PC-3 (cell line): ENCODE results near the gene HTN1.

Source experiments
- EZH2 ChIP-seq: fragments of 300-600 bp; sonication (generic); IDR thresholded peaks from one replicate; pipeline ENCODE4 v1.6.1; 2017; ENCODE audit warnings: antibody characterized with exemption, mild to moderate bottlenecking, low read length; ENCODE audit not compliant: unreplicated experiment
- EZH2phosphoT487 ChIP-seq: fragments of 300-600 bp; sonication (generic); IDR thresholded peaks from 2 replicates; pipeline ENCODE4 v1.6.1; 2018; ENCODE audit warnings: mild to moderate bottlenecking, antibody characterized with exemption, low read length, borderline replicate concordance
- TF ChIP-seq, protein P1 (sequence below): fragments of 300-600 bp; sonication (generic); conservative IDR thresholded peaks from 2 replicates; pipeline ENCODE4 v1.5.1; 2017; ENCODE audit warnings: antibody characterized with exemption, low read depth, mild to moderate bottlenecking, low read length

GRCh38 chr4:70023218-70023617, 27.0 kb upstream of the HTN1 start:
- TF ChIP-seq, protein P1, sequence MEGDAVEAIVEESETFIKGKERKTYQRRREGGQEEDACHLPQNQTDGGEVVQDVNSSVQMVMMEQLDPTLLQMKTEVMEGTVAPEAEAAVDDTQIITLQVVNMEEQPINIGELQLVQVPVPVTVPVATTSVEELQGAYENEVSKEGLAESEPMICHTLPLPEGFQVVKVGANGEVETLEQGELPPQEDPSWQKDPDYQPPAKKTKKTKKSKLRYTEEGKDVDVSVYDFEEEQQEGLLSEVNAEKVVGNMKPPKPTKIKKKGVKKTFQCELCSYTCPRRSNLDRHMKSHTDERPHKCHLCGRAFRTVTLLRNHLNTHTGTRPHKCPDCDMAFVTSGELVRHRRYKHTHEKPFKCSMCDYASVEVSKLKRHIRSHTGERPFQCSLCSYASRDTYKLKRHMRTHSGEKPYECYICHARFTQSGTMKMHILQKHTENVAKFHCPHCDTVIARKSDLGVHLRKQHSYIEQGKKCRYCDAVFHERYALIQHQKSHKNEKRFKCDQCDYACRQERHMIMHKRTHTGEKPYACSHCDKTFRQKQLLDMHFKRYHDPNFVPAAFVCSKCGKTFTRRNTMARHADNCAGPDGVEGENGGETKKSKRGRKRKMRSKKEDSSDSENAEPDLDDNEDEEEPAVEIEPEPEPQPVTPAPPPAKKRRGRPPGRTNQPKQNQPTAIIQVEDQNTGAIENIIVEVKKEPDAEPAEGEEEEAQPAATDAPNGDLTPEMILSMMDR, result no peak
- TF ChIP-seq EZH2phosphoT487 (no peak), EZH2 (no peak)
